WTC11 (cell line): ENCODE results near the gene TRRAP. TPM values are rescaled to one million over a fixed set of nuclear protein-coding genes. Genes with fewer than 3 reads are reported as not detected.
A peak's percentile ranks its signal among the peaks of the same experiment; 100 is the strongest.

Source experiments
- ATAC-seq: fragments of 200-7000 bp; cut with Tn5 transposase; 2 replicates; pipeline ENCODE4 v1.10.0; 2021; ENCODE audit warnings: mild to moderate bottlenecking, moderate library complexity
- CTCF ChIA-PET: fragments of 300-600 bp; sonication (Branson Sonifier 250); formaldehyde crosslinking; loops from one replicate; lab custom pipeline; 2021; ENCODE audit warnings: antibody characterized with exemption; lab: Charles Lee
- POLR2A ChIA-PET: fragments of 350-600 bp; sonication (Branson Sonifier 250); formaldehyde crosslinking; loops from one replicate; lab custom pipeline; 2021; ENCODE audit warnings: antibody characterized with exemption; lab: Charles Lee
- DNase-seq: peaks from one replicate; pipeline ENCODE4 v3.0.0; 2021; ENCODE audit warnings: low spot score
- H3K27ac Mint-ChIP-seq: 2 replicates; pipeline ENCODE4 v1.8.0; 2021; ENCODE audit warnings: mixed read lengths
- H3K27me3 Mint-ChIP-seq: 2 replicates; pipeline ENCODE4 v1.8.0; 2021; ENCODE audit warnings: low read depth, mild to moderate bottlenecking, moderate library complexity, mixed read lengths
- H3K36me3 Mint-ChIP-seq: 2 replicates; pipeline ENCODE4 v1.8.0; 2021; ENCODE audit warnings: mixed read lengths
- H3K4me1 Mint-ChIP-seq: 2 replicates; pipeline ENCODE4 v1.8.0; 2022; ENCODE audit warnings: mixed read lengths
- H3K4me3 Mint-ChIP-seq: 2 replicates; pipeline ENCODE4 v1.8.0; 2021; ENCODE audit warnings: mild to moderate bottlenecking, moderate library complexity, mixed read lengths
- H3K9me3 Mint-ChIP-seq: 2 replicates; pipeline ENCODE4 v1.8.0; 2021; ENCODE audit warnings: mixed read lengths
- ELF4 ChIP-seq: sonication (generic); formaldehyde crosslinking; IDR thresholded peaks from 2 replicates; pipeline ENCODE4 v1.8.1; 2022; ENCODE audit warnings: low read depth, mild to moderate bottlenecking, moderate library complexity, missing genetic modification reagents
- ETV6 ChIP-seq: sonication (generic); formaldehyde crosslinking; IDR thresholded peaks from 2 replicates; pipeline ENCODE4 v1.8.1; 2022; ENCODE audit warnings: mild to moderate bottlenecking, missing genetic modification reagents
- JAZF1 ChIP-seq: fragments of 250-450 bp; sonication (Bioruptor Pico); IDR thresholded peaks from 2 replicates; pipeline ENCODE4 v1.9.0; 2021; ENCODE audit warnings: moderate library complexity, mild to moderate bottlenecking, inconsistent platforms
- NFYB ChIP-seq: sonication (generic); formaldehyde crosslinking; conservative IDR thresholded peaks from 2 replicates; pipeline ENCODE4 v1.8.0; 2022; ENCODE audit warnings: low read depth, missing genetic modification reagents
- RELA ChIP-seq: sonication (generic); formaldehyde crosslinking; IDR thresholded peaks from 2 replicates; pipeline ENCODE4 v1.8.1; 2022; ENCODE audit warnings: missing genetic modification reagents, mild to moderate bottlenecking, borderline replicate concordance
- SP1 ChIP-seq: sonication (generic); formaldehyde crosslinking; conservative IDR thresholded peaks from 2 replicates; pipeline ENCODE4 v1.8.1; 2022; ENCODE audit warnings: missing genetic modification reagents
- ZNF121 ChIP-seq: sonication (generic); formaldehyde crosslinking; IDR thresholded peaks from 2 replicates; pipeline ENCODE4 v1.8.0; 2023; ENCODE audit warnings: missing genetic modification reagents
- ZNF219 ChIP-seq: sonication (generic); formaldehyde crosslinking; IDR thresholded peaks from 2 replicates; pipeline ENCODE4 v1.8.0; 2023; ENCODE audit warnings: missing genetic modification reagents, mild to moderate bottlenecking, borderline replicate concordance
- ZNF263 ChIP-seq: sonication (generic); formaldehyde crosslinking; IDR thresholded peaks from 2 replicates; pipeline ENCODE4 v1.8.1; 2022; ENCODE audit warnings: low read depth, mild to moderate bottlenecking, moderate library complexity, missing genetic modification reagents
- ZNF317 ChIP-seq: sonication (generic); formaldehyde crosslinking; IDR thresholded peaks from 2 replicates; pipeline ENCODE4 v1.8.1; 2023; ENCODE audit warnings: low read depth, mild to moderate bottlenecking, moderate library complexity, missing genetic modification reagents, borderline replicate concordance
- total RNA-seq: library from RNA; stranded (reverse); gene quantifications from 3 replicates; pipeline ENCODE4 v1.2.3, GENCODE V29; 2021
- TF ChIP-seq, protein P1 (sequence below): fragments of 250-450 bp; sonication (Bioruptor Pico); conservative IDR thresholded peaks from 2 replicates; pipeline ENCODE4 v1.9.0; 2021; ENCODE audit warnings: mild to moderate bottlenecking
- TF ChIP-seq, protein P2 (sequence below): sonication (generic); formaldehyde crosslinking; IDR thresholded peaks from 2 replicates; pipeline ENCODE4 v1.8.0; 2022; ENCODE audit warnings: mild to moderate bottlenecking, missing genetic modification reagents
- TF ChIP-seq, protein P3 (sequence below): sonication (generic); formaldehyde crosslinking; IDR thresholded peaks from 2 replicates; pipeline ENCODE4 v1.8.1; 2023; ENCODE audit warnings: mild to moderate bottlenecking, moderate library complexity, missing genetic modification reagents
- TF ChIP-seq, protein P4 (sequence below): sonication (generic); formaldehyde crosslinking; IDR thresholded peaks from 2 replicates; pipeline ENCODE4 v1.8.1; 2022; ENCODE audit warnings: missing genetic modification reagents, borderline replicate concordance
- TF ChIP-seq, protein P5 (sequence below): sonication (generic); formaldehyde crosslinking; IDR thresholded peaks from 2 replicates; pipeline ENCODE4 v1.8.0; 2022; ENCODE audit warnings: mild to moderate bottlenecking, missing genetic modification reagents
- TF ChIP-seq, protein P6 (sequence below): sonication (generic); formaldehyde crosslinking; IDR thresholded peaks from 2 replicates; pipeline ENCODE4 v1.8.0; 2022; ENCODE audit warnings: mild to moderate bottlenecking, missing genetic modification reagents
- TF ChIP-seq, protein P7 (sequence below): fragments of 250-450 bp; sonication (Bioruptor Pico); IDR thresholded peaks from 2 replicates; pipeline ENCODE4 v2.1.2; 2022; ENCODE audit warnings: mild to moderate bottlenecking, moderate library complexity
- TF ChIP-seq, protein P8 (sequence below): fragments of 250-450 bp; sonication (Bioruptor Pico); IDR thresholded peaks from 2 replicates; pipeline ENCODE4 v1.9.0; 2021; ENCODE audit warnings: mild to moderate bottlenecking

Gene TRRAP
- total RNA-seq, 1 experiment from 2014 or later = 46.5 TPM

DNA sequence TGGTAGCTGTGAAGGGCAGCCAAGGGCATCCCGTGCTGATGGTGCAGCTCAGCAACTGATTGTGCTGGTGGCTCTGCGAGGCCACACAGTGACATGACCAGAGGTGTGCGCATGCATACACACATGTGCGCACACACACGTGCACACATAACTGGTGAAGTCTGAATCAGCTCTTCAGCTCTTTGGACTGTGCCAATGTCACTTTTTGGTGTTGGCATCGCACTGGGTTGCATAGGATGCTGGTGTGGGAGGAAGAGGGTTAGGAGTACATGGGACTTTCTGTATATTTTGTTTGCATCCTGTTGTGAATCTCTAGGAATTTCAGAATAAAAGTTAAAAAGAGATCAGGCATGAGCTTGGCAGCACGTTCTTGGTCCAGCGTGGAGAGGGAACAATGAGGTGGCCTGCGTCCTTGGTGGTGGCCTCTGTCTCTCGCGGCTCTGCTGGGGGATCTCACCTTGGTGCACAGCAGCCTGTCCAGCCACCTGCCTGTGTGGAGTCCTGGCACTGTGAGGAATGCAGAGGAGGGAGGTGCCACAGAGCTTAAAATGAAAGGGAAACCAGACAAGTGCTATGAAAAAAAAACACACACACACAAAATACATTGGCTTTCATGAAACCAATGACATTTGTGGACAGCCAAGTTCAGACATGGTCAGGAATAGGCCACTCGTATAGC, 124.0 kb downstream of the TRRAP start:
- Mint-ChIP-seq H3K4me3 (no peak overlapping the region), H3K4me1 (no peaks in the 10 kb centered on the region), H3K9me3 (no peaks in the 10 kb centered on the region), H3K27ac (peak overlapping the region; percentile 11; the same call in 1 of the 2 replicates), H3K36me3 (peaks cover 43% of the 10 kb centered on the region), H3K27me3 (no peaks in the 10 kb centered on the region)
- CTCF ChIA-PET = interaction anchor here (0.6 to 1.4 kb wide), 2 partner anchors 35 to 269 kb away, joined by 3 to 4 read pairs; no protein-coding TSS in a partner anchor
- TF ChIP-seq, protein P1, sequence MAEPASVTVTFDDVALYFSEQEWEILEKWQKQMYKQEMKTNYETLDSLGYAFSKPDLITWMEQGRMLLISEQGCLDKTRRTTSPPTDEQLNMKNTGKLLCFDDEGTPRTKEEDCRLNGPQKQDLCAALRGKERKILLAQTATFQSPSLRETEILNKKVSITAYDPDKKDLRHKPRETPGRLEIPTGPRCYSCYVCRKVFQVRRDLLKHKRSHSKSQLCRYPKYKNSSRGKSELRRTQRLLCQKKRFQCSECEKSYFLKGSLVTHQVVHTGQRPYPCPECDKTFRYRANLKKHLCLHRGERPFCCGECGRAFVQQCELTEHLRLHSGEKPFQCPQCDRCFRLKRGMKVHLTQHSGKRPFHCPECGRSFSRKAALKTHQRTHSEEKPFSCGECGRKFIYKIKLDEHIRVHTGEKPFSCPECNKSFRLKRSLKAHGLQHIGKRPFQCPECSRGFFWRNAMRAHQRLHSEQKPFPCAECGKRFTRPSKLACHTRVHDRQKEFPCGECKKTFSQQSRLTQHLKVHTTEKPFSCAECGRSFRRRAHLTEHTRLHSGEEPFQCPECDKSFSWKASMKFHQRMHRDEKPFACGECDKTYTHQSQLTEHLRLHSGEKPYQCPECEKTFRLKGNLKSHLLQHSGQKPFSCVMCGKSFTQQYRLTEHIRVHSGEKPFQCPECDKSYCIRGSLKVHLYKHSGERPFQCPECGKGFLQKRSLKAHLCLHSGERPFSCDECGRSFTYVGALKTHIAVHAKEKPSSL (CRISPR knock-in tag) = no peak
- TF ChIP-seq ZNF317 (no peak), NFYB (no peak), ETV6 (CRISPR knock-in tag) (no peak), ELF4 (CRISPR knock-in tag) (no peak), JAZF1 (CRISPR knock-in tag) (no peak), RELA (no peak), ZNF263 (no peak), ZNF121 (CRISPR knock-in tag) (no peak)
- TF ChIP-seq, protein P2, sequence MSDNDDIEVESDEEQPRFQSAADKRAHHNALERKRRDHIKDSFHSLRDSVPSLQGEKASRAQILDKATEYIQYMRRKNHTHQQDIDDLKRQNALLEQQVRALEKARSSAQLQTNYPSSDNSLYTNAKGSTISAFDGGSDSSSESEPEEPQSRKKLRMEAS = no peak
- TF ChIP-seq, protein P3, sequence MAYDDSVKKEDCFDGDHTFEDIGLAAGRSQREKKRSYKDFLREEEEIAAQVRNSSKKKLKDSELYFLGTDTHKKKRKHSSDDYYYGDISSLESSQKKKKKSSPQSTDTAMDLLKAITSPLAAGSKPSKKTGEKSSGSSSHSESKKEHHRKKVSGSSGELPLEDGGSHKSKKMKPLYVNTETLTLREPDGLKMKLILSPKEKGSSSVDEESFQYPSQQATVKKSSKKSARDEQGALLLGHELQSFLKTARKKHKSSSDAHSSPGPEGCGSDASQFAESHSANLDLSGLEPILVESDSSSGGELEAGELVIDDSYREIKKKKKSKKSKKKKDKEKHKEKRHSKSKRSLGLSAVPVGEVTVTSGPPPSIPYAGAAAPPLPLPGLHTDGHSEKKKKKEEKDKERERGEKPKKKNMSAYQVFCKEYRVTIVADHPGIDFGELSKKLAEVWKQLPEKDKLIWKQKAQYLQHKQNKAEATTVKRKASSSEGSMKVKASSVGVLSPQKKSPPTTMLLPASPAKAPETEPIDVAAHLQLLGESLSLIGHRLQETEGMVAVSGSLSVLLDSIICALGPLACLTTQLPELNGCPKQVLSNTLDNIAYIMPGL = no peak
- TF ChIP-seq, protein P4, sequence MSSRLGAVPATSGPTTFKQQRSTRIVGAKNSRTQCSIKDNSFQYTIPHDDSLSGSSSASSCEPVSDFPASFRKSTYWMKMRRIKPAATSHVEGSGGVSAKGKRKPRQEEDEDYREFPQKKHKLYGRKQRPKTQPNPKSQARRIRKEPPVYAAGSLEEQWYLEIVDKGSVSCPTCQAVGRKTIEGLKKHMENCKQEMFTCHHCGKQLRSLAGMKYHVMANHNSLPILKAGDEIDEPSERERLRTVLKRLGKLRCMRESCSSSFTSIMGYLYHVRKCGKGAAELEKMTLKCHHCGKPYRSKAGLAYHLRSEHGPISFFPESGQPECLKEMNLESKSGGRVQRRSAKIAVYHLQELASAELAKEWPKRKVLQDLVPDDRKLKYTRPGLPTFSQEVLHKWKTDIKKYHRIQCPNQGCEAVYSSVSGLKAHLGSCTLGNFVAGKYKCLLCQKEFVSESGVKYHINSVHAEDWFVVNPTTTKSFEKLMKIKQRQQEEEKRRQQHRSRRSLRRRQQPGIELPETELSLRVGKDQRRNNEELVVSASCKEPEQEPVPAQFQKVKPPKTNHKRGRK (CRISPR knock-in tag) = no peak
- TF ChIP-seq, protein P5, sequence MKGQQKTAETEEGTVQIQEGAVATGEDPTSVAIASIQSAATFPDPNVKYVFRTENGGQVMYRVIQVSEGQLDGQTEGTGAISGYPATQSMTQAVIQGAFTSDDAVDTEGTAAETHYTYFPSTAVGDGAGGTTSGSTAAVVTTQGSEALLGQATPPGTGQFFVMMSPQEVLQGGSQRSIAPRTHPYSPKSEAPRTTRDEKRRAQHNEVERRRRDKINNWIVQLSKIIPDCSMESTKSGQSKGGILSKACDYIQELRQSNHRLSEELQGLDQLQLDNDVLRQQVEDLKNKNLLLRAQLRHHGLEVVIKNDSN (CRISPR knock-in tag) = no peak
- TF ChIP-seq, protein P6, sequence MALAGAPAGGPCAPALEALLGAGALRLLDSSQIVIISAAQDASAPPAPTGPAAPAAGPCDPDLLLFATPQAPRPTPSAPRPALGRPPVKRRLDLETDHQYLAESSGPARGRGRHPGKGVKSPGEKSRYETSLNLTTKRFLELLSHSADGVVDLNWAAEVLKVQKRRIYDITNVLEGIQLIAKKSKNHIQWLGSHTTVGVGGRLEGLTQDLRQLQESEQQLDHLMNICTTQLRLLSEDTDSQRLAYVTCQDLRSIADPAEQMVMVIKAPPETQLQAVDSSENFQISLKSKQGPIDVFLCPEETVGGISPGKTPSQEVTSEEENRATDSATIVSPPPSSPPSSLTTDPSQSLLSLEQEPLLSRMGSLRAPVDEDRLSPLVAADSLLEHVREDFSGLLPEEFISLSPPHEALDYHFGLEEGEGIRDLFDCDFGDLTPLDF = no peak
- POLR2A ChIA-PET = no interaction called here
- DNase-seq = no peak
- no peak for ATAC-seq

DNA sequence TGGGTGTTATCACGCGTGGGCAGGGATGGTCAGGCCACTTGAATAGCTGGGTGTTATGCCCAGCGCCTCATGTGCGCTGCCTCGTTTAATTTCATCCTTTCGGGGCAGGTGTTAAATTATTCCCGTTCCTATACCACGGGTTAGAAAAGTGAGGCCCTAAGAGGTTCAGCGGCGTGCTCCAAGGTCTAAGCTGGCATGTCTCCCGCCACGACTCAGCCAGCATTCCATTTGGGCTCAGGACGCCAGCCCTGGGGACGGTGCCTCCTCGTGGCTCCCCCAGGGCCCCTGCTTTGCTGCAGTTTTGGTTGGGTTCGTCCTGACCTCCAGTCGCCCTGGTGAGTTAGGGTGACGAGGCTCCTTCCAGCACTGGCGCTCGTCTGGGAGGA, 124.5 kb downstream of the TRRAP start:
- CTCF ChIA-PET = interaction anchor here (0.6 kb wide), 1 partner anchor 269 kb away, joined by 3 read pairs; no protein-coding TSS in a partner anchor
- no peak overlapping the region for H3K27ac Mint-ChIP-seq
- no peak for DNase-seq
- H3K27me3 Mint-ChIP-seq = no peaks in the 10 kb centered on the region
- no peaks in the 10 kb centered on the region for H3K9me3 Mint-ChIP-seq
- no peak for ATAC-seq
- POLR2A ChIA-PET = no interaction called here
- H3K36me3 Mint-ChIP-seq = peaks cover 43% of the 10 kb centered on the region
- no peak overlapping the region for H3K4me3 Mint-ChIP-seq
- TF ChIP-seq, protein P2 = no peak
- TF ChIP-seq, protein P7, sequence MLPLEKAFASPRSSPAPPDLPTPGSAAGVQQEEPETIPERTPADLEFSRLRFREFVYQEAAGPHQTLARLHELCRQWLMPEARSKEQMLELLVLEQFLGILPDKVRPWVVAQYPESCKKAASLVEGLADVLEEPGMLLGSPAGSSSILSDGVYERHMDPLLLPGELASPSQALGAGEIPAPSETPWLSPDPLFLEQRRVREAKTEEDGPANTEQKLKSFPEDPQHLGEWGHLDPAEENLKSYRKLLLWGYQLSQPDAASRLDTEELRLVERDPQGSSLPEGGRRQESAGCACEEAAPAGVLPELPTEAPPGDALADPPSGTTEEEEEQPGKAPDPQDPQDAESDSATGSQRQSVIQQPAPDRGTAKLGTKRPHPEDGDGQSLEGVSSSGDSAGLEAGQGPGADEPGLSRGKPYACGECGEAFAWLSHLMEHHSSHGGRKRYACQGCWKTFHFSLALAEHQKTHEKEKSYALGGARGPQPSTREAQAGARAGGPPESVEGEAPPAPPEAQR (CRISPR knock-in tag) = no peak
- TF ChIP-seq ZNF219 (CRISPR knock-in tag) (no peak), ZNF263 (no peak), SP1 (CRISPR knock-in tag) (no peak)
- TF ChIP-seq, protein P8, sequence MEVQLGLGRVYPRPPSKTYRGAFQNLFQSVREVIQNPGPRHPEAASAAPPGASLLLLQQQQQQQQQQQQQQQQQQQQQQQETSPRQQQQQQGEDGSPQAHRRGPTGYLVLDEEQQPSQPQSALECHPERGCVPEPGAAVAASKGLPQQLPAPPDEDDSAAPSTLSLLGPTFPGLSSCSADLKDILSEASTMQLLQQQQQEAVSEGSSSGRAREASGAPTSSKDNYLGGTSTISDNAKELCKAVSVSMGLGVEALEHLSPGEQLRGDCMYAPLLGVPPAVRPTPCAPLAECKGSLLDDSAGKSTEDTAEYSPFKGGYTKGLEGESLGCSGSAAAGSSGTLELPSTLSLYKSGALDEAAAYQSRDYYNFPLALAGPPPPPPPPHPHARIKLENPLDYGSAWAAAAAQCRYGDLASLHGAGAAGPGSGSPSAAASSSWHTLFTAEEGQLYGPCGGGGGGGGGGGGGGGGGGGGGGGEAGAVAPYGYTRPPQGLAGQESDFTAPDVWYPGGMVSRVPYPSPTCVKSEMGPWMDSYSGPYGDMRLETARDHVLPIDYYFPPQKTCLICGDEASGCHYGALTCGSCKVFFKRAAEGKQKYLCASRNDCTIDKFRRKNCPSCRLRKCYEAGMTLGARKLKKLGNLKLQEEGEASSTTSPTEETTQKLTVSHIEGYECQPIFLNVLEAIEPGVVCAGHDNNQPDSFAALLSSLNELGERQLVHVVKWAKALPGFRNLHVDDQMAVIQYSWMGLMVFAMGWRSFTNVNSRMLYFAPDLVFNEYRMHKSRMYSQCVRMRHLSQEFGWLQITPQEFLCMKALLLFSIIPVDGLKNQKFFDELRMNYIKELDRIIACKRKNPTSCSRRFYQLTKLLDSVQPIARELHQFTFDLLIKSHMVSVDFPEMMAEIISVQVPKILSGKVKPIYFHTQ (CRISPR knock-in tag) = no peak
- TF ChIP-seq, all 79 proteins: peak for 0
- no peaks in the 10 kb centered on the region for H3K4me1 Mint-ChIP-seq
